HEK293T (cell line): Measurements from ENCODE around the gene HOXA5.

Source experiments
- ARNT ChIP-seq: fragments of 450-650 bp; IDR thresholded peaks from 2 replicates; pipeline ENCODE4 v1.6.1; 2017; ENCODE audit warnings: mild to moderate bottlenecking
- CTBP1 ChIP-seq: fragments of 450-650 bp; IDR thresholded peaks from 2 replicates; pipeline ENCODE4 v1.6.1; 2016; ENCODE audit warnings: borderline replicate concordance
- FOXA1 ChIP-seq: fragments of 450-650 bp; IDR thresholded peaks from 2 replicates; pipeline ENCODE4 v1.6.1; 2016; ENCODE audit warnings: mild to moderate bottlenecking
- FOXK2 ChIP-seq: fragments of 450-650 bp; IDR thresholded peaks from 2 replicates; pipeline ENCODE4 v1.6.1; 2016; ENCODE audit warnings: mild to moderate bottlenecking
- FOXM1 ChIP-seq: fragments of 450-650 bp; IDR thresholded peaks from 2 replicates; pipeline ENCODE4 v1.6.1; 2017; ENCODE audit warnings: mild to moderate bottlenecking, borderline replicate concordance
- HDGF ChIP-seq: fragments of 450-650 bp; IDR thresholded peaks from 2 replicates; pipeline ENCODE4 v1.6.1; 2017; ENCODE audit warnings: antibody characterized with exemption, borderline replicate concordance
- L3MBTL2 ChIP-seq: fragments of 450-650 bp; conservative IDR thresholded peaks from 2 replicates; pipeline ENCODE4 v1.6.1; 2016; ENCODE audit warnings: mild to moderate bottlenecking
- LEF1 ChIP-seq: fragments of 450-650 bp; IDR thresholded peaks from 2 replicates; pipeline ENCODE4 v1.6.1; 2017; ENCODE audit warnings: mild to moderate bottlenecking, borderline replicate concordance
- NFRKB ChIP-seq: fragments of 450-650 bp; IDR thresholded peaks from 2 replicates; pipeline ENCODE4 v1.6.1; 2016; ENCODE audit warnings: mild to moderate bottlenecking, moderate library complexity
- SP1 ChIP-seq: fragments of 450-650 bp; IDR thresholded peaks from 2 replicates; pipeline ENCODE4 v1.6.1; 2017
- SUZ12 ChIP-seq: fragments of 450-650 bp; IDR thresholded peaks from 2 replicates; pipeline ENCODE4 v1.6.1; 2016; ENCODE audit warnings: mild to moderate bottlenecking
- TARDBP ChIP-seq: fragments of 450-650 bp; IDR thresholded peaks from 2 replicates; pipeline ENCODE4 v1.6.1; 2016
- ZNF384 ChIP-seq: fragments of 450-650 bp; IDR thresholded peaks from 2 replicates; pipeline ENCODE4 v1.6.1; 2016
- TF ChIP-seq, protein P1 (sequence below): fragments of 450-650 bp; IDR thresholded peaks from 2 replicates; pipeline ENCODE4 v1.6.1; 2016

DNA sequence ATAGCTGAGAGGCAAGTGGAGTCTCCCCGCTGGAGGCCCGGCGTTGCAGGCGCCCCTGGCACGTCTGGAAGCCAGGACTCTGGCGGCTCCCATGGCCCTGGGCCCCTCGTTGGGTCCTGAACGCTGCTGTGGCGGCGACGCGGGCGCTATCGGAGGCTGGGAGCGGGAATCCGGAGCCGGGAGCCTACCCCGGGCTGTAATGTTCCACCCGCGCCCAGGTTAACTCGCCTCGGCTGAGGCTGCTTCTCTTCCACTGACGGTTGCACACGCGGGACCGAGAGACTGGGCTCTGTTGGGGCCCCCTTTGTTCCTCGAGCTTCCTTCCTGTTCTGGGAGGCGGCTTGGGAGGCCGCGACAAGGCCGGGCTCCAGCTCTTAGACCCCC lies 1.3 kb upstream of the HOXA5 start:
- peak; percentile 32; the same call in 1 of the 2 replicates for TF ChIP-seq LEF1
- TF ChIP-seq, protein P1, sequence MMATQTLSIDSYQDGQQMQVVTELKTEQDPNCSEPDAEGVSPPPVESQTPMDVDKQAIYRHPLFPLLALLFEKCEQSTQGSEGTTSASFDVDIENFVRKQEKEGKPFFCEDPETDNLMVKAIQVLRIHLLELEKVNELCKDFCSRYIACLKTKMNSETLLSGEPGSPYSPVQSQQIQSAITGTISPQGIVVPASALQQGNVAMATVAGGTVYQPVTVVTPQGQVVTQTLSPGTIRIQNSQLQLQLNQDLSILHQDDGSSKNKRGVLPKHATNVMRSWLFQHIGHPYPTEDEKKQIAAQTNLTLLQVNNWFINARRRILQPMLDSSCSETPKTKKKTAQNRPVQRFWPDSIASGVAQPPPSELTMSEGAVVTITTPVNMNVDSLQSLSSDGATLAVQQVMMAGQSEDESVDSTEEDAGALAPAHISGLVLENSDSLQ = no peak
- no peak for TF ChIP-seq FOXA1
- no peak for TF ChIP-seq CTBP1
- TF ChIP-seq SUZ12 = no peak
- no peak for TF ChIP-seq SP1
- no peak for TF ChIP-seq FOXM1
- TF ChIP-seq ZNF384 = no peak
- no peak for TF ChIP-seq TARDBP
- no peak for TF ChIP-seq L3MBTL2
- TF ChIP-seq HDGF = no peak
- no peak for TF ChIP-seq ARNT
- no peak for TF ChIP-seq NFRKB
- no peak for TF ChIP-seq FOXK2
